Liver (tissue), 3 donors: ENCODE results near the gene UBA3.

Experiments used
- EGR1 ChIP-seq, 2 donors: IDR thresholded peaks; 2 replicates each; pipeline ENCODE4 v1.6.1; 2016 to 2018; ENCODE audit warnings: antibody characterized with exemption in 2 of 2, low read depth in 2 of 2
- FOXA2 ChIP-seq: IDR thresholded peaks from 2 replicates; pipeline ENCODE4 v1.6.1; 2016; ENCODE audit warnings: antibody characterized with exemption
- HNF4G ChIP-seq: IDR thresholded peaks from 2 replicates; pipeline ENCODE4 v1.6.1; 2016; ENCODE audit warnings: antibody characterized with exemption
- RAD21 ChIP-seq, 2 donors: IDR thresholded peaks; 2 replicates each; pipeline ENCODE4 v1.6.1; 2016; ENCODE audit warnings: antibody characterized with exemption in 2 of 2, mild to moderate bottlenecking in 2 of 2
- RXRA ChIP-seq, 2 donors: IDR thresholded peaks; 2 replicates each; pipeline ENCODE4 v1.6.1; 2017 to 2018; ENCODE audit warnings: antibody characterized with exemption in 2 of 2, mild to moderate bottlenecking in 1 of 2
- TAF1 ChIP-seq: conservative IDR thresholded peaks from 2 replicates; pipeline ENCODE4 v1.6.1; 2016; ENCODE audit warnings: antibody characterized with exemption, mild to moderate bottlenecking
- YY1 ChIP-seq: IDR thresholded peaks from 2 replicates; pipeline ENCODE4 v1.6.1; 2016; ENCODE audit warnings: antibody characterized with exemption, mild to moderate bottlenecking
- TF ChIP-seq, protein P1 (sequence below): IDR thresholded peaks from 2 replicates; pipeline ENCODE4 v1.6.1; 2016; ENCODE audit warnings: antibody characterized with exemption
- TF ChIP-seq, protein P2 (sequence below): fragments of 150-350 bp; IDR thresholded peaks from 2 replicates; pipeline ENCODE4 v1.5.1; 2017; ENCODE audit warnings: improper control_type of control experiment, low read depth, low read length; ENCODE audit not compliant: missing input control
- TF ChIP-seq, protein P3 (sequence below): IDR thresholded peaks from 2 replicates; pipeline ENCODE4 v1.6.1; 2016; ENCODE audit warnings: antibody characterized with exemption, mild to moderate bottlenecking
- TF ChIP-seq, protein P4 (sequence below): IDR thresholded peaks from 2 replicates; pipeline ENCODE4 v1.6.1; 2016; ENCODE audit warnings: antibody characterized with exemption
- TF ChIP-seq, protein P5 (sequence below): IDR thresholded peaks from 2 replicates; pipeline ENCODE4 v1.6.1; 2016; ENCODE audit warnings: antibody characterized with exemption
- donor health status: healthy.
- donor health status: healthy.

DNA sequence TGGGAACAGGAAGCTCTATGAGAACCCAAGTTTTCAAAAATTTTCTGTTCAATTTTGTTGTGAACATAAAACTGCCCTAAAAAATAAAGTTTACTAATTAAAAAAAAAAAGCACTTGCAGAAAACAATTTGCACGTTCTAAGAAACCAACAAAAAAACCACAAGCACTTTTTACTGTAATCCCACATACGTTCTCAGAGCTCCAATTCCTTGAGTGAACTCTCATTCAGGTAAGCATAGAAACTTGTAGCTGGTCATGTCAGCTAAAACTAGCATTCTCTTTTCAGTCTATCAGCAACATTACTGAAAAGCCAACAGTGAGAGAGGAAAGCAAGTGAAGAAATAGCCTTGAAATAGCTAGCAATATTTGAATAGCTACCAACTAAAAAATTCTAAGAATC lies 16.5 kb downstream of the UBA3 start:
- TF ChIP-seq, protein P1, sequence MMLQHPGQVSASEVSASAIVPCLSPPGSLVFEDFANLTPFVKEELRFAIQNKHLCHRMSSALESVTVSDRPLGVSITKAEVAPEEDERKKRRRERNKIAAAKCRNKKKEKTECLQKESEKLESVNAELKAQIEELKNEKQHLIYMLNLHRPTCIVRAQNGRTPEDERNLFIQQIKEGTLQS = no peak
- TF ChIP-seq HNF4G = no peak
- TF ChIP-seq, protein P2, sequence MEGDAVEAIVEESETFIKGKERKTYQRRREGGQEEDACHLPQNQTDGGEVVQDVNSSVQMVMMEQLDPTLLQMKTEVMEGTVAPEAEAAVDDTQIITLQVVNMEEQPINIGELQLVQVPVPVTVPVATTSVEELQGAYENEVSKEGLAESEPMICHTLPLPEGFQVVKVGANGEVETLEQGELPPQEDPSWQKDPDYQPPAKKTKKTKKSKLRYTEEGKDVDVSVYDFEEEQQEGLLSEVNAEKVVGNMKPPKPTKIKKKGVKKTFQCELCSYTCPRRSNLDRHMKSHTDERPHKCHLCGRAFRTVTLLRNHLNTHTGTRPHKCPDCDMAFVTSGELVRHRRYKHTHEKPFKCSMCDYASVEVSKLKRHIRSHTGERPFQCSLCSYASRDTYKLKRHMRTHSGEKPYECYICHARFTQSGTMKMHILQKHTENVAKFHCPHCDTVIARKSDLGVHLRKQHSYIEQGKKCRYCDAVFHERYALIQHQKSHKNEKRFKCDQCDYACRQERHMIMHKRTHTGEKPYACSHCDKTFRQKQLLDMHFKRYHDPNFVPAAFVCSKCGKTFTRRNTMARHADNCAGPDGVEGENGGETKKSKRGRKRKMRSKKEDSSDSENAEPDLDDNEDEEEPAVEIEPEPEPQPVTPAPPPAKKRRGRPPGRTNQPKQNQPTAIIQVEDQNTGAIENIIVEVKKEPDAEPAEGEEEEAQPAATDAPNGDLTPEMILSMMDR = no peak
- TF ChIP-seq RAD21 (IDR thresholded peaks at IDR 0.05) = no peak
- TF ChIP-seq, protein P3, sequence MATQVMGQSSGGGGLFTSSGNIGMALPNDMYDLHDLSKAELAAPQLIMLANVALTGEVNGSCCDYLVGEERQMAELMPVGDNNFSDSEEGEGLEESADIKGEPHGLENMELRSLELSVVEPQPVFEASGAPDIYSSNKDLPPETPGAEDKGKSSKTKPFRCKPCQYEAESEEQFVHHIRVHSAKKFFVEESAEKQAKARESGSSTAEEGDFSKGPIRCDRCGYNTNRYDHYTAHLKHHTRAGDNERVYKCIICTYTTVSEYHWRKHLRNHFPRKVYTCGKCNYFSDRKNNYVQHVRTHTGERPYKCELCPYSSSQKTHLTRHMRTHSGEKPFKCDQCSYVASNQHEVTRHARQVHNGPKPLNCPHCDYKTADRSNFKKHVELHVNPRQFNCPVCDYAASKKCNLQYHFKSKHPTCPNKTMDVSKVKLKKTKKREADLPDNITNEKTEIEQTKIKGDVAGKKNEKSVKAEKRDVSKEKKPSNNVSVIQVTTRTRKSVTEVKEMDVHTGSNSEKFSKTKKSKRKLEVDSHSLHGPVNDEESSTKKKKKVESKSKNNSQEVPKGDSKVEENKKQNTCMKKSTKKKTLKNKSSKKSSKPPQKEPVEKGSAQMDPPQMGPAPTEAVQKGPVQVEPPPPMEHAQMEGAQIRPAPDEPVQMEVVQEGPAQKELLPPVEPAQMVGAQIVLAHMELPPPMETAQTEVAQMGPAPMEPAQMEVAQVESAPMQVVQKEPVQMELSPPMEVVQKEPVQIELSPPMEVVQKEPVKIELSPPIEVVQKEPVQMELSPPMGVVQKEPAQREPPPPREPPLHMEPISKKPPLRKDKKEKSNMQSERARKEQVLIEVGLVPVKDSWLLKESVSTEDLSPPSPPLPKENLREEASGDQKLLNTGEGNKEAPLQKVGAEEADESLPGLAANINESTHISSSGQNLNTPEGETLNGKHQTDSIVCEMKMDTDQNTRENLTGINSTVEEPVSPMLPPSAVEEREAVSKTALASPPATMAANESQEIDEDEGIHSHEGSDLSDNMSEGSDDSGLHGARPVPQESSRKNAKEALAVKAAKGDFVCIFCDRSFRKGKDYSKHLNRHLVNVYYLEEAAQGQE = no peak
- TF ChIP-seq, protein P4, sequence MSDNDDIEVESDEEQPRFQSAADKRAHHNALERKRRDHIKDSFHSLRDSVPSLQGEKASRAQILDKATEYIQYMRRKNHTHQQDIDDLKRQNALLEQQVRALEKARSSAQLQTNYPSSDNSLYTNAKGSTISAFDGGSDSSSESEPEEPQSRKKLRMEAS = no peak
- no peak for TF ChIP-seq YY1
- no peak for TF ChIP-seq FOXA2
- TF ChIP-seq, protein P5, sequence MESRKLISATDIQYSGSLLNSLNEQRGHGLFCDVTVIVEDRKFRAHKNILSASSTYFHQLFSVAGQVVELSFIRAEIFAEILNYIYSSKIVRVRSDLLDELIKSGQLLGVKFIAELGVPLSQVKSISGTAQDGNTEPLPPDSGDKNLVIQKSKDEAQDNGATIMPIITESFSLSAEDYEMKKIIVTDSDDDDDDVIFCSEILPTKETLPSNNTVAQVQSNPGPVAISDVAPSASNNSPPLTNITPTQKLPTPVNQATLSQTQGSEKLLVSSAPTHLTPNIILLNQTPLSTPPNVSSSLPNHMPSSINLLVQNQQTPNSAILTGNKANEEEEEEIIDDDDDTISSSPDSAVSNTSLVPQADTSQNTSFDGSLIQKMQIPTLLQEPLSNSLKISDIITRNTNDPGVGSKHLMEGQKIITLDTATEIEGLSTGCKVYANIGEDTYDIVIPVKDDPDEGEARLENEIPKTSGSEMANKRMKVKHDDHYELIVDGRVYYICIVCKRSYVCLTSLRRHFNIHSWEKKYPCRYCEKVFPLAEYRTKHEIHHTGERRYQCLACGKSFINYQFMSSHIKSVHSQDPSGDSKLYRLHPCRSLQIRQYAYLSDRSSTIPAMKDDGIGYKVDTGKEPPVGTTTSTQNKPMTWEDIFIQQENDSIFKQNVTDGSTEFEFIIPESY = no peak
- no peak for TF ChIP-seq EGR1 (IDR thresholded peaks at IDR 0.05; ENCODE audit: low read depth in 2 of 2)
- TF ChIP-seq RXRA (IDR thresholded peaks at IDR 0.05) = no peak
- TF ChIP-seq TAF1 = no peak
